ENCODE data around the gene LCN12.
"Not testable (repeated sequence)": the region's sequence is repeated elsewhere in the genome, so short reads cannot be mapped to it uniquely, and the experiment has no call there.

- not testable (repeated sequence) for TF ChIP-seq YY1 (IDR thresholded peaks at IDR 0.05; ENCODE audit: insufficient read depth, insufficient read length); ZNF274 (IDR thresholded peaks at IDR 0.05; ENCODE audit: low read depth, low read length); SUZ12 (IDR thresholded peaks at IDR 0.05; ENCODE audit: extremely low read depth, insufficient read depth, insufficient read length)
Observed at GRCh38 chr9:137004285-137004684, 52.2 kb downstream of the LCN12 start.
